Raji (cell line): ENCODE data around the gene IL36A.

Experiments
- POLR2A ChIP-seq: IDR thresholded peaks from 2 replicates; pipeline ENCODE4 v1.6.1; 2011; ENCODE audit warnings: low read depth, low read length, control low read depth; ENCODE audit not compliant: insufficient read depth

IL36A gene, protein sequence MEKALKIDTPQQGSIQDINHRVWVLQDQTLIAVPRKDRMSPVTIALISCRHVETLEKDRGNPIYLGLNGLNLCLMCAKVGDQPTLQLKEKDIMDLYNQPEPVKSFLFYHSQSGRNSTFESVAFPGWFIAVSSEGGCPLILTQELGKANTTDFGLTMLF

GRCh38 chr2:113005030-113005509, at the start of gene IL36A:
IL36A (plus strand) TSS chr2:113005459; CDS start chr2:113005872, 413 bp downstream.
- no peak for TF ChIP-seq POLR2A

GRCh38 chr2:112957511-112957910, 47.7 kb upstream of the IL36A start:
- TF ChIP-seq POLR2A = no peak

GRCh38 chr2:112958428-112959108, 46.7 kb upstream of the IL36A start:
- no peak for TF ChIP-seq POLR2A

GRCh38 chr2:112959109-112959812, 46.0 kb upstream of the IL36A start:
- TF ChIP-seq POLR2A = no peak

- TF ChIP-seq POLR2A = no peak
Observed at GRCh38 chr2:112960230-112960825, 44.9 kb upstream of the IL36A start.

DNA sequence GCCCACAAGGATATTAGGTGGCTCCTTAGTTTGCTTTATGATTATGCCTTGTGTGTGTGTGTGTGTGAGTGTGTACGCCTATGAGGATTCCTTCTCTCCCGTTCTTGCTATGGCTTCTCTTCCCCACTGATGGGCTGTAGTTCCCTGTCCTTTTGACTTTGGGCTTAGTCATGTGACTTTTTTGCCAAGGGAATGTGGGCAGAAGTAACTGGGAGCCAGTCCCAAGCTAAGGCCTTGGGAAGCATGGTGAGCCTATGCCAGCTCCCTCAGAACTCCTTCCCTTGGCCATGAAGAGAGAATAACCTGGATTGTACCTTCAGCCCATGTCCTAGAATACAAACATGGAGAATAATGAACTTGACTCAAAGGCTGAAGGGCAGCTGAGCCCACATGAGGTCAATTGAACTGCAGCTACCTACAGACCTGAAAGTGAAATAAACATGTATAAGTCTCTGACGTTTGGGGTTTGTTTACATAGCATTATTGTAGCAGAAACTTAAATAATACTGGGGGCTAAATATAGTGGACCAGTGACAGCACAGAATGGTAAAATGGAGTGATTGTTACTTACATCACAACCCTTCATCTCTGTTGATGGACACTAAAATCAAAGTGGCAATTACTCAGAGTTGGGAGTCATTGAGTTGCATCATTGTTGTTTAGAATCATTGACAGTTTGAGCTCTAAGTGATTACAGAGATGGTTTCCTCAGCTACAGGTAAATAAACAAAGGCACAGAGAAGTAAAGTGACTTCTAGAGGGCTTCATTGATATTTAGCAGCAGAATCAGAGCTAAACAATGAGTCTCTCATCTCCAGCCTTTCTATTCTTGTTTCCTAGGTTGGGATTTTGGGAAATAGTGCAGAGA, 42.7 kb upstream of the IL36A start:
- no peak for TF ChIP-seq POLR2A

- TF ChIP-seq POLR2A = no peak
Observed at GRCh38 chr2:112967023-112967422, 38.2 kb upstream of the IL36A start.

DNA sequence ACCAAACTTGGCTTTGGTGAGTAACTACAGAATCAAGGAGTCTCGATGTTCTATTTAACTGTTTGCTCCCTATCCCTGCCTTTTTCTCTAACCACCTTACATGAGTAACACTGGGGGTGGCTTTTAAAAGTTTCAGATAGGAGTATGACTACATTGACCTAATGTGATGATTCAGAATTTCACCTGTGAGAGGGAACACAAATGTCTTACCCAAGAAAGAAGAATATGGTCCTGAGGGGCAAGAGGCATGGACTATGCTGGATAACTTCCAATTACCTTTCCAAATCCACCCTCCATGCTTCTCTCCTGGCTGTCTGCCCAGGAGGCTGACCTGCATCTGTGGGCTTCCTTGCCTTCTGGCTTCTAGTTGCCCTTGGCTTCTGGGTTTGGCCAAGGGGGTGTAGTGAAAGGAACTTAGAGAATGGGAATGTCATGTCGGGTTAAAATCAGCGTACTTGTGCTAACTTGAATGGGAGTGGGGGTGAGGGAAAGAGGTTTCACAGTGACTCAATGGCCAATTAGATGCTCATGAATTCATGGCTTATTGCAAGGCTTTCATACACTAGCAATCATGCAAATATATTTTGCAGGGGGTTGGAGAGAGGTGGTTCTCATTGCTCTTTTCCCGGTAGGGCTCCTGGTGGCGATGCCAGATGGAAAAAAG, 32.7 kb upstream of the IL36A start:
- TF ChIP-seq POLR2A = no peak

DNA sequence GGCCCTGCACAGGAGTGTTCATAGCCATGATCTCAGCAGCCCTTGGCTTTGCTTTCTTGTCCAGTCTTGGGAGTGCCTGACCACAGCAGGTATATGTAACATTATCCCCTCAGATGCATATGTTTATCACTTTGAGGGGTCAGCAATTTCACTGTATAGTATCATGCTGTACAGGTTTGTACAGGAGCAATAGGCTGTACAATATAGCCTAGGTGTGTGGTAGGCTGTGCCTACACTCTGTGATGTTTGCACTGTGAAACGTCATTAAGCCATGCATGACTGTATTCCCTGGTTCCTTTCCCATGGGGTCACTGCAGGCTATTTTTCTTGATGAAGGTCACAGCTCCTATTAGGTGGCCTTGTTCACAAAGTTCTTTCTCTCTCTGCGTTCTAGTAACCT, 32.1 kb upstream of the IL36A start:
- no peak for TF ChIP-seq POLR2A

- TF ChIP-seq POLR2A = no peak
Observed at GRCh38 chr2:112977559-112978056, 27.7 kb upstream of the IL36A start, which contains the start of gene IL36G. IL36G (plus strand) TSS chr2:112978006; CDS start chr2:112978639, 633 bp downstream.

GRCh38 chr2:112979731-112980130, 25.5 kb upstream of the IL36A start:
- TF ChIP-seq POLR2A = no peak

- TF ChIP-seq POLR2A = no peak
Observed at GRCh38 chr2:112980537-112980936, 24.7 kb upstream of the IL36A start.

GRCh38 chr2:112985090-112985489, 20.2 kb upstream of the IL36A start:
- no peak for TF ChIP-seq POLR2A

DNA sequence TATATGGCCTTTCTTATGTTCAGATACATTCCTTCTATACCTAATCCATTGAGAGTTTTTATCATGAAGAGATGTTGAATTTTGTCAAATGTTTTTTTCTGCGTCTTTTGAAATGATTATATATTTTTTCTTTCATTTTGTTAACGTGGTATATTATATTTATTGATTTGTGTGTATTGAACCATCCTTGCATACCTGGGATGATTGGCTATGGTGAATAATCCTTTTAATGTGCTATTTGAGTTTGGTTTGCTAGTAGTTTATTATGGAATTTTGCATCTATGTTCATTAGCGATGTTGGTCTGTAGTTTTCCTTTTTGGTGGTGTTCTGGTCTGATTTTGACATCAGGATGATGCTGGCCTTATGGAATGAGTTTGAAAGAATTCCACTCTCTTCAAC, 15.6 kb upstream of the IL36A start:
- no peak for TF ChIP-seq POLR2A

DNA sequence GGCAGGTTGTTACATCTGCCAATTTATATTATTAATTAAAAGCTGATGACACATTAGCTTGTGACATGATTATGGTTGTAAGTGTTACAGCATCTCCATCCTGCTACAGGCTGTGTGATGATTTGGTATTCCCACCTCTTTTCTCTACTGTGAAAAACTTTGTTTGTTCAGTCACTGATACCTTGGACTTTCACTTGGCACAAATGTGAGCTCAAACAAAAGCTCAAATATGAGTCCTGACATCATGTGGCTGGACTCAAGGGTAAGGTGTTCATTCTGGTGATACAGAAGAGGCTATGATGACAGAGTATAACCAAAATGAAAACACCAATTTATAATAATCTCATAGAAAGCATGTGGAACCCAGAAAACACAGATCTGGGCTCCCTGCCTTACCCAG, 11.4 kb upstream of the IL36A start:
- no peak for TF ChIP-seq POLR2A

- TF ChIP-seq POLR2A = no peak
Observed at GRCh38 chr2:112994648-112995047, 10.6 kb upstream of the IL36A start.
